Transverse colon (tissue), 4 donors: ENCODE results near the gene ATRIP.

Experiments
- EP300 ChIP-seq: sonication (generic); formaldehyde crosslinking; IDR thresholded peaks from one replicate; pipeline ENCODE4 v1.6.1; 2017; ENCODE audit warnings: antibody characterized with exemption, low read depth
- POLR2A ChIP-seq: fragments of 450-650 bp; IDR thresholded peaks from one replicate; pipeline ENCODE4 v1.6.1; 2016; ENCODE audit warnings: antibody characterized with exemption, mild to moderate bottlenecking, moderate library complexity
- POLR2AphosphoS5 ChIP-seq, 3 donors: sonication (generic); formaldehyde crosslinking; IDR thresholded peaks; one replicate each; pipeline ENCODE4 v1.6.1; 2016; ENCODE audit warnings: antibody characterized with exemption in 3 of 3
- TF ChIP-seq, protein P1 (sequence below), 5 experiments: fragments of 200-600 bp in 3 of 5; fragments of 450-650 bp in 2 of 5; sonication (generic) in 3 of 5; IDR thresholded peaks; 1 replicate in 2 of 5; 2 replicates in 3 of 5; pipeline ENCODE4 v1.5.1; 2016 to 2017; ENCODE audit warnings: antibody characterized with exemption in 5 of 5, inconsistent platforms in 3 of 5, mild to moderate bottlenecking in 2 of 5, moderate library complexity in 1 of 5

DNA sequence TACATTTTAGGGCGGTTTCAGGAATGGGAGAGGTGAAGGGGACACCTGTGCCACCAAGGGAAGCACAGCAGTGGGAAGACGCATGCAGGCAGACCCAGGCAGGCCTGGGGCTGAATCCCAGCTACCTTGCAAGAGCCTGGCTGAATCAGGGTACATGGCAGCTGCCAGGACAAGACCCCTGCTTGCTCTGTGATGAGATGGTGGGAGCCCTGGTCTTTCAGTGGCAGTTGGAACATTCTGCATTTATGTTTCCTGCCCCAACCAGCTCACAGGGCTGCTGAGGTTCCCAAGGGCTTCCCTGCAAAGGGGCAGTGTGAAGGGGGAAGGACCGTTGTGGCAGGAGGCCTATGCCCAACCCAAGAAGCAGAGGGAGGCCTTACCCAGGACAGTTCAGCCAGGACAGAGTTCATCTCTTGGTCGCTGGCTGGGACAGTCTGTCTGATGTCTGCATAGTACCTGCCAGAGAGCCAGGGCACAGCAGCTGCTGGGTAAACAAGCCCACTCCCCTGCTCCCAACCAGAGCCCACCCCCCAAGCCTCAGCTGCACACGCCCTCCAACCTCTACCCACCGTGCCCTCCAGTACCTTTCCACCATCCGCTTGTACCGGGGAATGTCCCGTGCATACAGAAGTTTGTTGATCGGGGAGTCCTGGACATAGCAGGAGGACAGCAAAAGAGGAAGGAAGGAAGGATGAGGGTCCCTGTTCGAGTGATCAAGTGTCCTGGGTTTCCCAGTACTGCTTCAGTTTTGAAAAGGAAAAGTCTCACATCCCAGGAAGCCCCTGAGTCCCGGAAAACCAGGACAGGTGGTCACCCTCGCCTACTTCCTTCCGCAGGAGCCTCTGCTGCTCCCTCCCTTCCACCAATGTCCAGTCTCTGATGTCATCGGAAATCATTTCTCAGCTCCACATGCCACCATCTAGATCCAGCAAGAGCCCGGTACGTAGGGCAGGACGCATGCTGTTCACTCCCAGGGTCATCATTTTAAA lies 39.8 kb upstream of the ATRIP start:
- TF ChIP-seq, protein P1, sequence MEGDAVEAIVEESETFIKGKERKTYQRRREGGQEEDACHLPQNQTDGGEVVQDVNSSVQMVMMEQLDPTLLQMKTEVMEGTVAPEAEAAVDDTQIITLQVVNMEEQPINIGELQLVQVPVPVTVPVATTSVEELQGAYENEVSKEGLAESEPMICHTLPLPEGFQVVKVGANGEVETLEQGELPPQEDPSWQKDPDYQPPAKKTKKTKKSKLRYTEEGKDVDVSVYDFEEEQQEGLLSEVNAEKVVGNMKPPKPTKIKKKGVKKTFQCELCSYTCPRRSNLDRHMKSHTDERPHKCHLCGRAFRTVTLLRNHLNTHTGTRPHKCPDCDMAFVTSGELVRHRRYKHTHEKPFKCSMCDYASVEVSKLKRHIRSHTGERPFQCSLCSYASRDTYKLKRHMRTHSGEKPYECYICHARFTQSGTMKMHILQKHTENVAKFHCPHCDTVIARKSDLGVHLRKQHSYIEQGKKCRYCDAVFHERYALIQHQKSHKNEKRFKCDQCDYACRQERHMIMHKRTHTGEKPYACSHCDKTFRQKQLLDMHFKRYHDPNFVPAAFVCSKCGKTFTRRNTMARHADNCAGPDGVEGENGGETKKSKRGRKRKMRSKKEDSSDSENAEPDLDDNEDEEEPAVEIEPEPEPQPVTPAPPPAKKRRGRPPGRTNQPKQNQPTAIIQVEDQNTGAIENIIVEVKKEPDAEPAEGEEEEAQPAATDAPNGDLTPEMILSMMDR (IDR thresholded peaks at IDR 0.05) = no peak
- TF ChIP-seq POLR2A = no peak
- no peak for TF ChIP-seq EP300
- TF ChIP-seq POLR2AphosphoS5 (IDR thresholded peaks at IDR 0.05) = no peak
